GM23338 (cell line): ENCODE results near the gene STEAP3. TPM values are rescaled to one million over a fixed set of nuclear protein-coding genes. Genes with fewer than 3 reads are reported as not detected.

Source experiments
- ATAC-seq: fragments of 200-7000 bp; cut with Tn5 transposase; 3 replicates; pipeline ENCODE4 v1.9.1; 2020
- DNase-seq: peaks from one replicate; pipeline ENCODE4 v3.0.0-alpha.2; 2015; ENCODE audit warnings: low spot score
- H2AFZ ChIP-seq: fragments of 200-600 bp; sonication (generic); 2 replicates; pipeline ENCODE4 v1.8.0; 2016; ENCODE audit warnings: antibody characterized with exemption, mild to moderate bottlenecking, moderate library complexity
- H3F3A ChIP-seq: fragments of 200-600 bp; sonication (generic); replicated peaks from 2 replicates; pipeline ENCODE4 v1.8.0; 2017; ENCODE audit warnings: antibody characterized with exemption, mixed run types, low read depth
- H3K27ac ChIP-seq: fragments of 200-600 bp; sonication (generic); 2 replicates; pipeline ENCODE4 v1.6.1; 2016; ENCODE audit warnings: low read depth
- H3K27me3 ChIP-seq: fragments of 200-600 bp; sonication (generic); 2 replicates; pipeline ENCODE4 v1.8.0; 2016; ENCODE audit warnings: mild to moderate bottlenecking, mixed run types, moderate library complexity; ENCODE audit not compliant: insufficient read depth
- H3K36me3 ChIP-seq: fragments of 200-600 bp; sonication (generic); 2 replicates; pipeline ENCODE4 v1.8.0; 2016; ENCODE audit warnings: mild to moderate bottlenecking; ENCODE audit not compliant: insufficient read depth
- H3K4me1 ChIP-seq: fragments of 200-600 bp; sonication (generic); 2 replicates; pipeline ENCODE4 v1.8.0; 2016; ENCODE audit warnings: mild to moderate bottlenecking, moderate library complexity; ENCODE audit not compliant: insufficient read depth
- H3K4me2 ChIP-seq: fragments of 200-600 bp; sonication (generic); 2 replicates; pipeline ENCODE4 v1.7.1; 2017; ENCODE audit warnings: mixed run types
- H3K4me3 ChIP-seq: fragments of 200-600 bp; sonication (generic); 2 replicates; pipeline ENCODE4 v1.6.1; 2016; ENCODE audit warnings: mixed run types
- H3K79me2 ChIP-seq: fragments of 200-600 bp; sonication (generic); replicated peaks from 2 replicates; pipeline ENCODE4 v1.8.0; 2017; ENCODE audit warnings: mild to moderate bottlenecking; ENCODE audit not compliant: insufficient read depth
- H3K9me2 ChIP-seq: fragments of 200-600 bp; sonication (generic); 2 replicates; pipeline ENCODE4 v1.8.0; 2017; ENCODE audit not compliant: insufficient read depth
- H4K20me1 ChIP-seq: fragments of 200-600 bp; sonication (generic); replicated peaks from 2 replicates; pipeline ENCODE4 v1.8.0; 2017; ENCODE audit warnings: mild to moderate bottlenecking; ENCODE audit not compliant: insufficient read depth
- H3K27ac Mint-ChIP-seq: 2 replicates; pipeline ENCODE4 v1.8.0; 2020; ENCODE audit warnings: inconsistent platforms, mild to moderate bottlenecking, moderate library complexity, mixed read lengths
- H3K27me3 Mint-ChIP-seq: 3 replicates; pipeline ENCODE4 v1.8.0; 2022; ENCODE audit warnings: low read depth, mild to moderate bottlenecking, moderate library complexity, mixed read lengths, inconsistent platforms; ENCODE audit not compliant: insufficient read depth, poor library complexity
- H3K36me3 Mint-ChIP-seq: 3 replicates; pipeline ENCODE4 v1.8.0; 2021; ENCODE audit warnings: low read depth, mild to moderate bottlenecking, inconsistent platforms, moderate library complexity, mixed read lengths
- H3K4me1 Mint-ChIP-seq: 3 replicates; pipeline ENCODE4 v1.8.0; 2020; ENCODE audit warnings: mild to moderate bottlenecking, inconsistent platforms, mixed read lengths
- H3K4me3 Mint-ChIP-seq: 3 replicates; pipeline ENCODE4 v1.8.0; 2021; ENCODE audit warnings: moderate library complexity, mild to moderate bottlenecking, inconsistent platforms, mixed read lengths
- H3K9me3 Mint-ChIP-seq: 3 replicates; pipeline ENCODE4 v1.8.0; 2020; ENCODE audit warnings: moderate library complexity, mild to moderate bottlenecking, inconsistent platforms, mixed read lengths
- CREB1 ChIP-seq: fragments of 250-450 bp; sonication (Bioruptor Pico); IDR thresholded peaks from 2 replicates; pipeline ENCODE4 v1.5.0; 2020; ENCODE audit warnings: low read depth, mild to moderate bottlenecking, moderate library complexity
- ETS1 ChIP-seq: IDR thresholded peaks from 2 replicates; pipeline ENCODE4 v1.6.1; 2016; ENCODE audit warnings: antibody characterized with exemption
- EZH2 ChIP-seq: fragments of 200-600 bp; sonication (generic); IDR thresholded peaks from one replicate; pipeline ENCODE4 v1.8.0; 2017; ENCODE audit warnings: antibody characterized with exemption, mild to moderate bottlenecking, low read depth; ENCODE audit not compliant: unreplicated experiment
- EZH2phosphoT487 ChIP-seq: fragments of 200-600 bp; sonication (generic); IDR thresholded peaks from one replicate; pipeline ENCODE4 v1.8.1; 2018; ENCODE audit warnings: antibody characterized with exemption; ENCODE audit not compliant: unreplicated experiment
- JUNB ChIP-seq: IDR thresholded peaks from one replicate; pipeline ENCODE4 v1.6.1; 2016; ENCODE audit warnings: antibody characterized with exemption; ENCODE audit not compliant: unreplicated experiment
- NANOG ChIP-seq: IDR thresholded peaks from 2 replicates; pipeline ENCODE4 v1.6.1; 2016; ENCODE audit warnings: antibody characterized with exemption, borderline replicate concordance
- POLR2AphosphoS5 ChIP-seq: IDR thresholded peaks from 2 replicates; pipeline ENCODE4 v1.6.1; 2016; ENCODE audit warnings: antibody characterized with exemption, low read depth
- ZNF114 ChIP-seq: fragments of 250-450 bp; sonication (Bioruptor Pico); IDR thresholded peaks from 2 replicates; pipeline ENCODE4 v1.5.0; 2020; ENCODE audit warnings: mild to moderate bottlenecking, moderate library complexity
- ZNF331 ChIP-seq: fragments of 250-450 bp; sonication (Bioruptor Pico); IDR thresholded peaks from 2 replicates; pipeline ENCODE4 v1.5.0; 2020; ENCODE audit warnings: low read depth, mild to moderate bottlenecking, moderate library complexity
- polyA plus RNA-seq: library from polyadenylated mRNA; unstranded; fragments of >200 nt; fragmentation: Nextera tagmentation; extraction: Ambion mirVana; gene quantifications from 2 replicates; pipeline ENCODE4 v1.2.1, GENCODE V29; 2016
- total RNA-seq: library from RNA; depleted of rRNA; stranded (reverse); fragments of >200 nt; shearing (Covaris generic); gene quantifications from 2 replicates; pipeline ENCODE4 v1.2.3, GENCODE V29; 2014
- TF ChIP-seq, protein P1 (sequence below): fragments of 250-450 bp; sonication (Bioruptor Pico); IDR thresholded peaks from 2 replicates; pipeline ENCODE4 v1.5.0; 2020; ENCODE audit warnings: mild to moderate bottlenecking, moderate library complexity

The STEAP3 gene
- total and polyA plus RNA-seq, 2 experiments from 2014 or later: 8.6 to 27.3 TPM

- TF ChIP-seq, protein P1, sequence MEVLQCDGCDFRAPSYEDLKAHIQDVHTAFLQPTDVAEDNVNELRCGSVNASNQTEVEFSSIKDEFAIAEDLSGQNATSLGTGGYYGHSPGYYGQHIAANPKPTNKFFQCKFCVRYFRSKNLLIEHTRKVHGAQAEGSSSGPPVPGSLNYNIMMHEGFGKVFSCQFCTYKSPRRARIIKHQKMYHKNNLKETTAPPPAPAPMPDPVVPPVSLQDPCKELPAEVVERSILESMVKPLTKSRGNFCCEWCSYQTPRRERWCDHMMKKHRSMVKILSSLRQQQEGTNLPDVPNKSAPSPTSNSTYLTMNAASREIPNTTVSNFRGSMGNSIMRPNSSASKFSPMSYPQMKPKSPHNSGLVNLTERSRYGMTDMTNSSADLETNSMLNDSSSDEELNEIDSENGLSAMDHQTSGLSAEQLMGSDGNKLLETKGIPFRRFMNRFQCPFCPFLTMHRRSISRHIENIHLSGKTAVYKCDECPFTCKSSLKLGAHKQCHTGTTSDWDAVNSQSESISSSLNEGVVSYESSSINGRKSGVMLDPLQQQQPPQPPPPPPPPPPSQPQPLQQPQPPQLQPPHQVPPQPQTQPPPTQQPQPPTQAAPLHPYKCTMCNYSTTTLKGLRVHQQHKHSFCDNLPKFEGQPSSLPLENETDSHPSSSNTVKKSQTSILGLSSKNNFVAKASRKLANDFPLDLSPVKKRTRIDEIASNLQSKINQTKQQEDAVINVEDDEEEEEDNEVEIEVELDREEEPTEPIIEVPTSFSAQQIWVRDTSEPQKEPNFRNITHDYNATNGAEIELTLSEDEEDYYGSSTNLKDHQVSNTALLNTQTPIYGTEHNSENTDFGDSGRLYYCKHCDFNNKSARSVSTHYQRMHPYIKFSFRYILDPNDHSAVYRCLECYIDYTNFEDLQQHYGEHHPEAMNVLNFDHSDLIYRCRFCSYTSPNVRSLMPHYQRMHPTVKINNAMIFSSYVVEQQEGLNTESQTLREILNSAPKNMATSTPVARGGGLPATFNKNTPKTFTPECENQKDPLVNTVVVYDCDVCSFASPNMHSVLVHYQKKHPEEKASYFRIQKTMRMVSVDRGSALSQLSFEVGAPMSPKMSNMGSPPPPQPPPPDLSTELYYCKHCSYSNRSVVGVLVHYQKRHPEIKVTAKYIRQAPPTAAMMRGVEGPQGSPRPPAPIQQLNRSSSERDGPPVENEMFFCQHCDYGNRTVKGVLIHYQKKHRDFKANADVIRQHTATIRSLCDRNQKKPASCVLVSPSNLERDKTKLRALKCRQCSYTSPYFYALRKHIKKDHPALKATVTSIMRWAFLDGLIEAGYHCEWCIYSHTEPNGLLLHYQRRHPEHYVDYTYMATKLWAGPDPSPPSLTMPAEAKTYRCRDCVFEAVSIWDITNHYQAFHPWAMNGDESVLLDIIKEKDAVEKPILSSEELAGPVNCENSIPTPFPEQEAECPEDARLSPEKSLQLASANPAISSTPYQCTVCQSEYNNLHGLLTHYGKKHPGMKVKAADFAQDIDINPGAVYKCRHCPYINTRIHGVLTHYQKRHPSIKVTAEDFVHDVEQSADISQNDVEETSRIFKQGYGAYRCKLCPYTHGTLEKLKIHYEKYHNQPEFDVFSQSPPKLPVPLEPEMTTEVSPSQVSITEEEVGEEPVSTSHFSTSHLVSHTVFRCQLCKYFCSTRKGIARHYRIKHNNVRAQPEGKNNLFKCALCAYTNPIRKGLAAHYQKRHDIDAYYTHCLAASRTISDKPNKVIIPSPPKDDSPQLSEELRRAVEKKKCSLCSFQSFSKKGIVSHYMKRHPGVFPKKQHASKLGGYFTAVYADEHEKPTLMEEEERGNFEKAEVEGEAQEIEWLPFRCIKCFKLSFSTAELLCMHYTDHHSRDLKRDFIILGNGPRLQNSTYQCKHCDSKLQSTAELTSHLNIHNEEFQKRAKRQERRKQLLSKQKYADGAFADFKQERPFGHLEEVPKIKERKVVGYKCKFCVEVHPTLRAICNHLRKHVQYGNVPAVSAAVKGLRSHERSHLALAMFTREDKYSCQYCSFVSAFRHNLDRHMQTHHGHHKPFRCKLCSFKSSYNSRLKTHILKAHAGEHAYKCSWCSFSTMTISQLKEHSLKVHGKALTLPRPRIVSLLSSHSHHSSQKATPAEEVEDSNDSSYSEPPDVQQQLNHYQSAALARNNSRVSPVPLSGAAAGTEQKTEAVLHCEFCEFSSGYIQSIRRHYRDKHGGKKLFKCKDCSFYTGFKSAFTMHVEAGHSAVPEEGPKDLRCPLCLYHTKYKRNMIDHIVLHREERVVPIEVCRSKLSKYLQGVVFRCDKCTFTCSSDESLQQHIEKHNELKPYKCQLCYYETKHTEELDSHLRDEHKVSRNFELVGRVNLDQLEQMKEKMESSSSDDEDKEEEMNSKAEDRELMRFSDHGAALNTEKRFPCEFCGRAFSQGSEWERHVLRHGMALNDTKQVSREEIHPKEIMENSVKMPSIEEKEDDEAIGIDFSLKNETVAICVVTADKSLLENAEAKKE: no peak
- TF ChIP-seq EZH2phosphoT487 (no peak), POLR2AphosphoS5 (no peak), EZH2 (no peak), ZNF331 (CRISPR knock-in tag) (no peak), ZNF114 (no peak), CREB1 (CRISPR knock-in tag) (no peak), JUNB (no peak), ETS1 (no peak), NANOG (no peak)
Observed at GRCh38 chr2:119179991-119180390, 43.6 kb upstream of the STEAP3 start (continued).

DNA sequence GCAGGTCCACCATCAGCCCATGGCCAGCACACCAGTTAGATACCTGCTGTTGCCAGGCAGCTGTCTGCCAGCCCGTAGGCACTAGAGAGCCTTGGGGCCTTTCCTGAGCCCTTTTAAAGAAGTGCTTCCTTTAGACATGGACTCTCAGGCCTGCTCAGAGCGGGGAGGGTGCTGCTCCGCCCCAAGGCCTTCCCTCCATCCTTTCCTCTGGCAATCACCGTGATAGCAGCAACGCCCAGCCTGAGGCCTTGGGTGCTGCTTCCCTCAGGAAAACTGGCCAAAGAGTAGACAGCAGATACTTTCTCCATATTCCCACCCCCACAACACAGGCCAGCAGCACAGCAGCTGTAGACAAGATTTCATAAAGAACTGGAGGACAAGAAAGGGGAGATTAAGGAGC is 42.7 kb upstream of the STEAP3 start:
- H4K20me1 ChIP-seq: no peaks in the 10 kb centered on the region
- H3K27ac ChIP-seq: no peak overlapping the region
- H3K36me3 ChIP-seq: no peaks in the 10 kb centered on the region
- H3K4me3 ChIP-seq: no peak overlapping the region
- no peaks in the 10 kb centered on the region for H3F3A ChIP-seq
- Mint-ChIP-seq H3K36me3 (no peaks in the 10 kb centered on the region), H3K27ac (no peak overlapping the region), H3K4me1 (peaks cover 2% of the 10 kb centered on the region; the same call in 1 of the 3 replicates), H3K9me3 (no peaks in the 10 kb centered on the region), H3K4me3 (no peak overlapping the region), H3K27me3 (peaks cover 7% of the 10 kb centered on the region)
- no peak for DNase-seq
- no peak overlapping the region for H3K4me2 ChIP-seq
- H3K27me3 ChIP-seq: no peaks in the 10 kb centered on the region
- H3K79me2 ChIP-seq: no peaks in the 10 kb centered on the region
- no peaks in the 10 kb centered on the region for H3K4me1 ChIP-seq
- H2AFZ ChIP-seq: no peak overlapping the region
- ATAC-seq: no peak; the same call in 2 of the 3 replicates
- peaks cover 8% of the 10 kb centered on the region for H3K9me2 ChIP-seq
- TF ChIP-seq JUNB (no peak), ETS1 (no peak), POLR2AphosphoS5 (no peak)
